ENCODE results near the gene TMEM187.
"Not testable (repeated sequence)": the region's sequence is repeated elsewhere in the genome, so short reads cannot be mapped to it uniquely, and the experiment has no call there.

Gene TMEM187

GRCh38 chrX:153971450-153972367, 845 bp upstream of the TMEM187 start, which contains the start of gene HCFC1:
Gene HCFC1 (minus strand): TSS chrX:153971818. CDS start chrX:153970840, 978 bp downstream.
- DNase-seq (ENCODE audit: low spot score) = peak; percentile 88

- DNase-seq (ENCODE audit: low spot score) = no peak
Observed at GRCh38 chrX:153973127-153974002, 811 bp downstream of the TMEM187 start.

- DNase-seq (ENCODE audit: low spot score) = no peak
Observed at GRCh38 chrX:153974003-153974725, 1.6 kb downstream of the TMEM187 start.

GRCh38 chrX:153974726-153975286, 2.3 kb downstream of the TMEM187 start:
- peak; percentile 1 for DNase-seq (ENCODE audit: low spot score)

GRCh38 chrX:153980394-153980793, 7.8 kb downstream of the TMEM187 start:
- not testable (repeated sequence) for DNase-seq (ENCODE audit: low spot score)

GRCh38 chrX:153981231-153981630, 8.7 kb downstream of the TMEM187 start:
- no peak for DNase-seq (ENCODE audit: low spot score)

- DNase-seq (ENCODE audit: low spot score) = no peak
Observed at GRCh38 chrX:153981771-153982533, 9.4 kb downstream of the TMEM187 start.

- peak; percentile 30 for DNase-seq (ENCODE audit: low spot score)
Observed at GRCh38 chrX:153983321-153983801, 10.8 kb downstream of the TMEM187 start.

- DNase-seq (ENCODE audit: low spot score) = peak; percentile 51
Observed at GRCh38 chrX:153984351-153985178, 12.0 kb downstream of the TMEM187 start.

- no peak for DNase-seq (ENCODE audit: low spot score)
Observed at GRCh38 chrX:153988493-153988892, 15.9 kb downstream of the TMEM187 start.

GRCh38 chrX:153989973-153990655, 17.6 kb downstream of the TMEM187 start:
- no peak for DNase-seq (ENCODE audit: low spot score)

- no peak for DNase-seq (ENCODE audit: low spot score)
Observed at GRCh38 chrX:153991013-153991580, 18.5 kb downstream of the TMEM187 start.

- DNase-seq (ENCODE audit: low spot score) = no peak
Observed at GRCh38 chrX:153992180-153992579, 19.6 kb downstream of the TMEM187 start.

- DNase-seq (ENCODE audit: low spot score) = no peak
Observed at GRCh38 chrX:153993079-153993478, 20.5 kb downstream of the TMEM187 start.

- no peak for DNase-seq (ENCODE audit: low spot score)
Observed at GRCh38 chrX:153993978-153994377, 21.4 kb downstream of the TMEM187 start.

GRCh38 chrX:153994398-153994797, 21.8 kb downstream of the TMEM187 start:
- DNase-seq (ENCODE audit: low spot score) = not testable (repeated sequence)

GRCh38 chrX:153995504-153995903, 22.9 kb downstream of the TMEM187 start:
- no peak for DNase-seq (ENCODE audit: low spot score)

- no peak for DNase-seq (ENCODE audit: low spot score)
Observed at GRCh38 chrX:153999359-154000037, 26.9 kb downstream of the TMEM187 start.

All from NAMALWA (cell line).